GM12892 (cell line): ENCODE results near the gene TXNL1.

Experiments
- POLR2A ChIP-seq: IDR thresholded peaks from 2 replicates; pipeline ENCODE4 v1.6.1; 2011; ENCODE audit warnings: low read depth, low read length, control low read depth
- POLR2AphosphoS5 ChIP-seq: IDR thresholded peaks from 2 replicates; pipeline ENCODE4 v1.6.1; 2011; ENCODE audit warnings: low read depth, low read length, control low read depth
- TAF1 ChIP-seq: IDR thresholded peaks from 2 replicates; pipeline ENCODE4 v1.6.1; 2011; ENCODE audit warnings: low read depth, mild to moderate bottlenecking, control low read depth, low read length, borderline replicate concordance

DNA sequence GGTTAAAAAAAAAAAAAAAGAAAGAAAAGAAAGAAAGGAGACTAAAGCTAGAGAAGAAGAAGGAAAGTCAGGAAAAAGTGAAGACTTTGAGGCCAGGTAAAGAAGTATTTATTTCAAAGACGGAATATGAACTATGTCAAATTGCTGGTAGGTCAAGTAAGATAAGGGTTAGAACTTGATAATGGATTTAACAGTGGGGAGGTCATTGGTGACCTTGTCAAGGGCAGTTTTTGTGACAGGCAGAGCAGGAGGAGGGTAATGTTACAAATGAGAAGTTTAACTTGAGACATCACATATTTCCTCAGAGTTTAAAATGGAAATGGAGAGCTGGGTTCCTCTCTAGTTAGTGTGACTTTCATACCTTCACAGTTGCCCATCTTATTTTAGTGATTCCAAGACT lies 22.3 kb upstream of the TXNL1 start:
- TF ChIP-seq POLR2AphosphoS5 (no peak), POLR2A (no peak), TAF1 (no peak)
